ENCODE results near the gene UPK3B.
"Not testable (repeated sequence)": the region's sequence is repeated elsewhere in the genome, so short reads cannot be mapped to it uniquely, and the experiment has no call there.

The UPK3B gene

GRCh38 chr7:76514926-76515771 lies 4.8 kb downstream of the UPK3B start:
- no peak for DNase-seq

DNA sequence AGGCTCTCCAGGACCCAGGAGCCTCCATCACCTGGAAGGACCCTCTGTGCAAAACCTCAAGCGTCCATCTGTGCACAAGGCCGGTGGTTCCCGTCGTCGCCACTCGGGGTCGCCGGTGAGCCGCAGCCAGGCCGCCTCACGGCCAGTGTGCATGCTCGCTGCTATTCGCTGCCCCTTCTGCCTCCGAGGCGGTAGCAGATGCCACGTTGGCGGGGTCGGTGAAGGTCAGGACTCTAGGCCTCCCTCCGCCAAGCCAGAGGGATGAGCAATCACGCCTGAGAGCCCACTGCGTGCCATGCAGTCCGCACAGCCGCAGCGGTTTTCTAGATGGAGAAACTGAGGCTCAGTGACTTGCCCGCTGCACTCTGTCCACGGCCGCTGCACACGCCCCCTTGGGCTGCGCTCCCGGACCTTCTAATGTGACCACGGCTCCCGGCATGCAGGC lies 5.7 kb downstream of the UPK3B start:
- peak; percentile 33 for DNase-seq

- DNase-seq, result not testable (repeated sequence)
These were observed 6.6 kb downstream of the UPK3B start for GRCh38 chr7:76516932-76517331.

DNA sequence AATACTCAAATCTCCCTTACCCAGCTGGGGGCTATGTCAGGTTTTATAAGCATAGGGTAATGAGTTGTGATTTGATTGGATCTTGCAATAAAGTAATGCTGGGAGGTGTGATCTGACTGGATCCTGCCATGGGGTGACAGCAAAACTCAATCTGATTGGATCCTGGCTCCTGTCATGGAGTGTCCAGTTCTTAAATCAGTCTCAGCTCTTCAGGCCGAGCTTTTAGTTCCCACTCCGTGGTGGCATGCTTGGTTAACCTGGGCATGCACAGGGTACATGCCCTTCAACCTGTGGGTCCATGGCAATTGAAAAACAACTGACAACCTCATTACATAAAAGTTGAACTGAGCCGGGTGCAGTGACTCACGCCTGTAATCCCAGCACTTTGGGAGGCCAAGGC lies 15.8 kb downstream of the UPK3B start:
- not testable (repeated sequence) for DNase-seq

- DNase-seq, result not testable (repeated sequence)
These were observed 21.3 kb downstream of the UPK3B start for GRCh38 chr7:76531643-76532042.

- not testable (repeated sequence) for DNase-seq
These were observed 32.8 kb downstream of the UPK3B start, which contains the start of gene SPDYE16 for GRCh38 chr7:76543197-76543596. Gene SPDYE16, minus strand, starts transcription at chr7:76543297. Its CDS starts 1,838 bp downstream, at chr7:76541459.

DNA sequence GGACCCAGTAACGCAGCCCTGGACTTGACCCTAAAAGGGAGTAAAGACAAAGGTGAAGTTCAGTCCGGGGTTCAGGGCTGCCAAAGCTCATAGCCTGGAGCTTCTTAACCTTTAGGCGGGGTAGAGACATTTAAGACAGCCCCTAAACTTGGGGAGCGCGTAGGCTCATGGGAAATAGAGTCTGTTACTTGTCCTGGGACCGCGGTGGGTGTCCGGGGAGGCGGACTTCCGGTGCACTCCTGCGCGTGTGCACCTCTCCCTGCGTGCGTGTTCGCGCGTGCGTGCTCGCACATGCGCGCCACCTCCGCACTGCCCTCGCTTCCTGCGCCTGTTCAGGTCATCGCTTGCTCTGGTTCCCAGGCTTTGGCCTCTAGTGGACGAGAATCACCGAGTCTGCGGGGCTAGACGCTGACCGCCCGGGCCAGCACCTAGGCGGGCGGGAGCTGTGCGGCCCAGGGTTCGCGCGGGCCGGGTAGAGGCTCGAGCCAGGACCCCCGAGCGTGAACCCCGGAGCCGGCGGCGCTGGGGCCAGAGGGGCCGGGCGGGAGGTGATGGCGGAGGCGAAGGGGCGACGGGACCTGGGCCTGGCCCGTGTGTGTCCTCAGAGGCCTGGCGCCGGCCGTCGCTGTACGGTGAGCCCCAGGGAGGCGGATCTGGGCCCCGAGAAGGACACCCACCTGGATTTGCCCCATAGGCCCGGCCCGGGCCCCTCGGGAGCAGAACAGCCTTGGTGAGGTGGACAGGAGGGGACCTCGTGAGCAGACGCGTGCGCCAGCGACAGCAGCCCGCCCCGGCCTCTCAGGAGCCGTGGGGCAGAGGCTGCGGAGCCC lies 38.9 kb downstream of the UPK3B start:
- peak; percentile 77 for DNase-seq

DNA sequence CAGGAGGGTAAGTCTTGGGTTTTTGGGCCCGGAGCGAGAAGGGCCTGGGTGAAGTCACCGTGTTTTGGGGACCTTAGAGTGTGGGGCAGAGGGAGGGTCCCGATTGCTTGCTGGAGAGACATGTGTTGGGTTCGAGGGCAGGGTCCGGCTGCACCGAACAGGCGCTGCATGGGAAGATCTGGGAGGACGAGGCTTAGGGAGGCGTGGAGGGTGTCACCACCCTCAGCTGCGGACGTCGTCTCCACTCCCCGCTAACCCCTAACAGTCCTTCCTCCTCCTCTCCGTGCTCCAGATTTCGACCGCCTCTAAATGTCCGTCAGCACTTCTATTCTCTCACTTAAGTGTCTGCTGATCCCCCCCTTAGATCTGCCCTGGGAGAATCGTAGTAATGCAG lies 39.5 kb downstream of the UPK3B start:
- not testable (repeated sequence) for DNase-seq

- not testable (repeated sequence) for DNase-seq
These were observed 41.6 kb downstream of the UPK3B start for GRCh38 chr7:76551992-76552391.

GRCh38 chr7:76559685-76560084 lies 49.3 kb downstream of the UPK3B start:
- DNase-seq, result not testable (repeated sequence)

- not testable (repeated sequence) for DNase-seq
These were observed 49.8 kb downstream of the UPK3B start for GRCh38 chr7:76560157-76560556.

GRCh38 chr7:76561342-76561741 lies 51.0 kb downstream of the UPK3B start:
- not testable (repeated sequence) for DNase-seq

GRCh38 chr7:76565001-76565400 lies 54.6 kb downstream of the UPK3B start:
- not testable (repeated sequence) for DNase-seq

Measured in NCI-H1436 (cell line).